Coronary artery (tissue), 2 donors: Measurements from ENCODE around the gene PLB1.

ENCODE experiments used
- DNase-seq: peaks from one replicate; pipeline ENCODE4 v3.0.0-alpha.2; 2017; ENCODE audit warnings: low spot score
- H3K27ac ChIP-seq, 2 donors: fragments of 200-600 bp; sonication (generic); one replicate each; pipeline ENCODE4 v1.5.1; 2016 to 2019
- H3K4me3 ChIP-seq: fragments of 200-600 bp; sonication (generic); 2 replicates; pipeline ENCODE4 v1.5.1; 2016; ENCODE audit warnings: mild to moderate bottlenecking, moderate library complexity
- CTCF ChIP-seq: fragments of 200-600 bp; sonication (generic); IDR thresholded peaks from one replicate; pipeline ENCODE4 v1.5.1; 2019; ENCODE audit warnings: antibody characterized with exemption

Gene PLB1

GRCh38 chr2:28497206-28497605, 1.3 kb downstream of the PLB1 start:
- no peak for DNase-seq
- H3K27ac ChIP-seq: no peak overlapping the region
- no peak overlapping the region for H3K4me3 ChIP-seq
- TF ChIP-seq CTCF: no peak

- DNase-seq: no peak
- TF ChIP-seq CTCF: no peak
- H3K27ac ChIP-seq: no peak overlapping the region
- no peak overlapping the region for H3K4me3 ChIP-seq
These were observed 3.4 kb downstream of the PLB1 start for GRCh38 chr2:28499282-28499681.

- H3K4me3 ChIP-seq: no peak overlapping the region
- DNase-seq: no peak
- TF ChIP-seq CTCF: no peak
- no peak overlapping the region for H3K27ac ChIP-seq
These were observed 9.5 kb downstream of the PLB1 start for GRCh38 chr2:28505361-28505760.

- no peak for TF ChIP-seq CTCF
- Histone ChIP-seq H3K4me3 (no peak overlapping the region), H3K27ac (no peak overlapping the region)
- DNase-seq: no peak
These were observed 10.5 kb downstream of the PLB1 start for GRCh38 chr2:28506112-28506910.

- no peak overlapping the region for H3K4me3 ChIP-seq
- DNase-seq: no peak
- no peak for TF ChIP-seq CTCF
- H3K27ac ChIP-seq: no peak overlapping the region
These were observed 12.2 kb downstream of the PLB1 start for GRCh38 chr2:28507796-28508764.

GRCh38 chr2:28509361-28509760, 13.5 kb downstream of the PLB1 start:
- DNase-seq: no peak
- Histone ChIP-seq H3K27ac (no peak overlapping the region), H3K4me3 (no peak overlapping the region)
- TF ChIP-seq CTCF: no peak
